PC-9 (cell line): ENCODE results near the gene AMMECR1. TPM values are rescaled to one million over a fixed set of nuclear protein-coding genes. Genes with fewer than 3 reads are reported as not detected.

Source experiments
- BruUV-seq: library from RNA; stranded (reverse); fragments of 400-500 nt; replicated peaks from 2 replicates; lab custom pipeline; 2021; lab: Mats Ljungman, UMichigan
- CTCF ChIA-PET: fragments of 300-600 bp; sonication (Branson Sonifier 250); formaldehyde crosslinking; loops from one replicate; lab custom pipeline; 2022; ENCODE audit warnings: antibody characterized with exemption; lab: Charles Lee
- POLR2A ChIA-PET: fragments of 300-600 bp; sonication (Branson Sonifier 250); formaldehyde crosslinking; loops from one replicate; lab custom pipeline; 2022; ENCODE audit warnings: antibody characterized with exemption; ENCODE audit not compliant: unreplicated experiment; lab: Charles Lee
- DNase-seq, 2 experiments: peaks; one replicate each; pipeline versions ENCODE4 v3.0.0 to v3.0.0-alpha.2; 2015 to 2022; ENCODE audit warnings: mixed read lengths in 1 of 2
- H2AFZ ChIP-seq: fragments of 200-600 bp; sonication (generic); 2 replicates; pipeline ENCODE4 v1.8.1; 2017; ENCODE audit warnings: antibody characterized with exemption
- H3F3A ChIP-seq: fragments of 200-600 bp; sonication (generic); 2 replicates; pipeline ENCODE4 v1.8.1; 2017; ENCODE audit warnings: antibody characterized with exemption, mild to moderate bottlenecking, low read depth; ENCODE audit not compliant: insufficient read depth
- H3K27ac ChIP-seq: fragments of 200-600 bp; sonication (generic); 2 replicates; pipeline ENCODE4 v1.6.1; 2016; ENCODE audit warnings: mixed run types
- H3K27me3 ChIP-seq: fragments of 200-600 bp; sonication (generic); 2 replicates; pipeline ENCODE4 v1.6.1; 2016; ENCODE audit warnings: low read depth, mixed run types; ENCODE audit not compliant: insufficient read depth
- H3K36me3 ChIP-seq: fragments of 200-600 bp; sonication (generic); 2 replicates; pipeline ENCODE4 v1.6.1; 2016; ENCODE audit warnings: low read depth, mixed run types
- H3K4me1 ChIP-seq: fragments of 200-600 bp; sonication (generic); replicated peaks from 2 replicates; pipeline ENCODE4 v1.6.1; 2016; ENCODE audit warnings: mixed run types; ENCODE audit not compliant: insufficient read depth
- H3K4me2 ChIP-seq: fragments of 200-600 bp; sonication (generic); 2 replicates; pipeline ENCODE4 v1.6.1; 2017; ENCODE audit warnings: mixed run types
- H3K4me3 ChIP-seq: fragments of 200-600 bp; sonication (generic); 2 replicates; pipeline ENCODE4 v1.6.1; 2016; ENCODE audit warnings: mixed run types
- H3K79me2 ChIP-seq: fragments of 200-600 bp; sonication (generic); 2 replicates; pipeline ENCODE4 v1.6.1; 2017; ENCODE audit warnings: low read depth, mixed run types
- H3K9me2 ChIP-seq: fragments of 200-600 bp; sonication (generic); 2 replicates; pipeline ENCODE4 v1.8.1; 2017; ENCODE audit warnings: mild to moderate bottlenecking; ENCODE audit not compliant: insufficient read depth
- H3K9me3 ChIP-seq: fragments of 200-600 bp; sonication (generic); 2 replicates; pipeline ENCODE4 v1.8.1; 2016; ENCODE audit warnings: low read depth; ENCODE audit not compliant: insufficient read depth
- H4K20me1 ChIP-seq: fragments of 200-600 bp; sonication (generic); 2 replicates; pipeline ENCODE4 v1.8.1; 2017; ENCODE audit not compliant: insufficient read depth
- EZH2 ChIP-seq: fragments of 200-600 bp; sonication (generic); IDR thresholded peaks from 2 replicates; pipeline ENCODE4 v1.8.0; 2017; ENCODE audit warnings: antibody characterized with exemption, low read depth
- intact Hi-C: fragments of 100-400 bp; cut with micrococcal nuclease; formaldehyde crosslinking; loops from one replicate; pipeline ENCODE4 v1.10.0; 2022; ENCODE audit not compliant: unreplicated experiment
- total RNA-seq: library from RNA; stranded (reverse); gene quantifications from 2 replicates; pipeline ENCODE4 v1.2.3, GENCODE V29; 2021
- TF ChIP-seq, protein P1 (sequence below): fragments of 200-600 bp; sonication (generic); conservative IDR thresholded peaks from 2 replicates; pipeline ENCODE4 v1.6.1; 2017; ENCODE audit warnings: mixed run types, antibody characterized with exemption, mild to moderate bottlenecking, moderate library complexity

Gene AMMECR1
- total RNA-seq, 1 experiment from 2014 or later = 35.4 TPM

DNA sequence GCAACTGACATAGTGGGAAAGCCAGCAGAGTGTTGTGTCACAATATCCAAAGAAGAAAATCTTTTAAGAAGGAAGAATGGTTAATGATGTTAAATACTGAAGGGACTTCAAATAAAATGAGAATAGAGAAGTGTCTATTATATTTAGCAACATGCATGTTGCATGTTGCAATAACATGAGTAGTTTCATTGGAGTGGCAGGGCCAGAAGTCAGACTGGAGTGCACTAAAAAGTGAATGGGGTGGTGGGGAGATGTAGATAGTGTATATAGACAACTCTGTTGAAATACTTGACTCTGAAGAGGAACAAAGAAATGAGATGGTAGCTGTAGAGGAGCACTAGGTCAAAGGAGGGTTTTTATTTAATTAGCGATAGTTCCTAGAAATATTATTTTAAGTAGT lies 9.5 kb upstream of the AMMECR1 start:
- Histone ChIP-seq H3K4me1 (no peaks in the 10 kb centered on the region), H3K79me2 (no peaks in the 10 kb centered on the region), H3K4me3 (no peak overlapping the region), H3K9me3 (no peaks in the 10 kb centered on the region), H3F3A (no peaks in the 10 kb centered on the region), H3K27ac (no peak overlapping the region), H3K9me2 (no peaks in the 10 kb centered on the region), H4K20me1 (no peaks in the 10 kb centered on the region), H3K27me3 (no peaks in the 10 kb centered on the region), H3K4me2 (no peak overlapping the region), H3K36me3 (no peaks in the 10 kb centered on the region), H2AFZ (no peak overlapping the region)
- DNase-seq = no peak
- intact Hi-C loops = no loop called here
- ChIA-PET CTCF (no interaction called here), POLR2A (no interaction called here)
- BruUV-seq = no TSS peak
- TF ChIP-seq EZH2 = no peak
- TF ChIP-seq, protein P1, sequence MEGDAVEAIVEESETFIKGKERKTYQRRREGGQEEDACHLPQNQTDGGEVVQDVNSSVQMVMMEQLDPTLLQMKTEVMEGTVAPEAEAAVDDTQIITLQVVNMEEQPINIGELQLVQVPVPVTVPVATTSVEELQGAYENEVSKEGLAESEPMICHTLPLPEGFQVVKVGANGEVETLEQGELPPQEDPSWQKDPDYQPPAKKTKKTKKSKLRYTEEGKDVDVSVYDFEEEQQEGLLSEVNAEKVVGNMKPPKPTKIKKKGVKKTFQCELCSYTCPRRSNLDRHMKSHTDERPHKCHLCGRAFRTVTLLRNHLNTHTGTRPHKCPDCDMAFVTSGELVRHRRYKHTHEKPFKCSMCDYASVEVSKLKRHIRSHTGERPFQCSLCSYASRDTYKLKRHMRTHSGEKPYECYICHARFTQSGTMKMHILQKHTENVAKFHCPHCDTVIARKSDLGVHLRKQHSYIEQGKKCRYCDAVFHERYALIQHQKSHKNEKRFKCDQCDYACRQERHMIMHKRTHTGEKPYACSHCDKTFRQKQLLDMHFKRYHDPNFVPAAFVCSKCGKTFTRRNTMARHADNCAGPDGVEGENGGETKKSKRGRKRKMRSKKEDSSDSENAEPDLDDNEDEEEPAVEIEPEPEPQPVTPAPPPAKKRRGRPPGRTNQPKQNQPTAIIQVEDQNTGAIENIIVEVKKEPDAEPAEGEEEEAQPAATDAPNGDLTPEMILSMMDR = no peak

DNA sequence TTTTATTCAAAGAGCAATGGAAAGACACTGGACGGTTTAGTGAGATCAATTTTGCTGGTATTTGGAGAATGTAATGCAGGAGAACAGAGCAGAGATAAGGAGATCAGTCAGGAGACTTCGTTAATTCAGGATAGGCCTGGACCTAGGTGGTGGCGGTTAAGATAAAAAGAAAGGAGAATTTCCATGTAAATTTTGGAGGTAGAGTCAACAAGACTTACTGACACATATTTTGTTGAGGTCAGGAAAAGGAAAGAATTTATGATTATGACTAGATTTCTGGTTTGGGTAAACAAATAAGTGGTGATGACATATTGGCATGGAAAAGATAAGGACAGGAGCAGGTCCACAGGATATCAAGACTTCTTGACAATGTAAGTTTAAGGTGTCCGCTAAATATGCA lies 8.8 kb upstream of the AMMECR1 start:
- BruUV-seq = no TSS peak
- POLR2A ChIA-PET = no interaction called here
- intact Hi-C loops = no loop called here

DNA sequence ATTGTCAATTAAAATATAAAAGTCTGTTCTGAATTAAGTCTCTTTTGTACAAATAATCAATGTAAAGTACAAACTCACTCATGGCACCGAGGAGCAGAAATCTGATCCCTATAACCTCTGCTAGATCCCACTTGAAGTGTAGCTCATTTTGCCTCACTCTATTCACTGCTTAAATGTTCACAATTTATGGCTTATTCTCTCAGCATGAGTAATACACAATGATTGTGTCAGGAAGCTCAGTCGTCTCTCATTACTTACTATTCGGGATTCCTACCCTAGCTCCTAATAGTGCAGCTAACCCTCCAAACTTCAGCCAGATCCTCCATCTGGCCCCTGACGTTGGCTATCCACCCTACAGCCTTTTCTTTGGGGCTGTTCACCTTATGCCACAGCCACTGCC lies 4.7 kb upstream of the AMMECR1 start:
- H3K79me2 ChIP-seq = peaks cover 2% of the 10 kb centered on the region
- no peak overlapping the region for H2AFZ ChIP-seq
- DNase-seq = no peak
- ChIA-PET CTCF (no interaction called here), POLR2A (no interaction called here)
- no peak overlapping the region for H3K4me2 ChIP-seq
- no peaks in the 10 kb centered on the region for H3K36me3 ChIP-seq
- no peak overlapping the region for H3K4me3 ChIP-seq
- BruUV-seq = no TSS peak
- H3F3A ChIP-seq = peaks cover 8% of the 10 kb centered on the region; the same call in 1 of the 2 replicates
- no peak for TF ChIP-seq EZH2
- TF ChIP-seq, protein P1 = no peak
- intact Hi-C loops = no loop called here
- H3K9me2 ChIP-seq = no peaks in the 10 kb centered on the region
- no peak overlapping the region for H3K27ac ChIP-seq
- H3K27me3 ChIP-seq = no peaks in the 10 kb centered on the region
- peaks cover 14% of the 10 kb centered on the region for H3K4me1 ChIP-seq
- no peaks in the 10 kb centered on the region for H4K20me1 ChIP-seq
- H3K9me3 ChIP-seq = no peaks in the 10 kb centered on the region

More for the DNA sequence above, 8.8 kb upstream of the AMMECR1 start:
- no peaks in the 10 kb centered on the region for H3F3A ChIP-seq
- no peak for DNase-seq
- no peak overlapping the region for H3K4me2 ChIP-seq
- no peaks in the 10 kb centered on the region for H3K79me2 ChIP-seq
- no peaks in the 10 kb centered on the region for H4K20me1 ChIP-seq
- TF ChIP-seq, protein P1 = no peak
- TF ChIP-seq EZH2 = no peak
- no peaks in the 10 kb centered on the region for H3K27me3 ChIP-seq
- CTCF ChIA-PET = no interaction called here
- no peak overlapping the region for H3K4me3 ChIP-seq
- no peaks in the 10 kb centered on the region for H3K36me3 ChIP-seq
- H3K4me1 ChIP-seq = no peaks in the 10 kb centered on the region
- H3K9me3 ChIP-seq = no peaks in the 10 kb centered on the region
- H3K27ac ChIP-seq = no peak overlapping the region
- no peak overlapping the region for H2AFZ ChIP-seq
- no peaks in the 10 kb centered on the region for H3K9me2 ChIP-seq
